Stimulated activated CD4-positive, alpha-beta T cell treated with anti-CD3 and anti-CD28 coated beads, Interleukin-2, amount 100 ng/mL, for 48 hours (primary cell): ENCODE data around the gene SEZ6L.
A peak's percentile ranks its signal among the peaks of the same experiment; 100 is the strongest.

Experiments
- DNase-seq, 2 donors: peaks; one replicate each; pipeline ENCODE4 v3.0.0-alpha.2; 2020

SEZ6L gene

GRCh38 chr22:26303475-26303874, 134.2 kb downstream of the SEZ6L start:
- no peak for DNase-seq

GRCh38 chr22:26304730-26305129, 135.5 kb downstream of the SEZ6L start:
- DNase-seq, result no peak

- no peak for DNase-seq
These were observed 139.2 kb downstream of the SEZ6L start for GRCh38 chr22:26308467-26308866.

GRCh38 chr22:26310616-26311015, 141.4 kb downstream of the SEZ6L start:
- DNase-seq, result no peak

- no peak for DNase-seq
These were observed 144.0 kb downstream of the SEZ6L start for GRCh38 chr22:26313291-26313690.

- no peak for DNase-seq
These were observed 144.9 kb downstream of the SEZ6L start for GRCh38 chr22:26314171-26314570.

GRCh38 chr22:26314656-26315055, 145.4 kb downstream of the SEZ6L start:
- DNase-seq, result no peak

GRCh38 chr22:26316732-26317285, 147.5 kb downstream of the SEZ6L start:
- DNase-seq, result no peak

GRCh38 chr22:26318975-26319374, 149.7 kb downstream of the SEZ6L start:
- DNase-seq, result no peak

- no peak for DNase-seq
These were observed 151.2 kb downstream of the SEZ6L start for GRCh38 chr22:26320447-26320846.

- DNase-seq, result no peak
These were observed 152.2 kb downstream of the SEZ6L start for GRCh38 chr22:26321469-26321913.

GRCh38 chr22:26322179-26322905, 153.1 kb downstream of the SEZ6L start:
- DNase-seq, result no peak

GRCh38 chr22:26323013-26323412, 153.8 kb downstream of the SEZ6L start:
- no peak for DNase-seq

- DNase-seq, result no peak
These were observed 154.9 kb downstream of the SEZ6L start for GRCh38 chr22:26324150-26324549.

GRCh38 chr22:26325641-26326040, 156.4 kb downstream of the SEZ6L start:
- no peak for DNase-seq

GRCh38 chr22:26326803-26327202, 157.5 kb downstream of the SEZ6L start:
- no peak for DNase-seq

- DNase-seq, result no peak
These were observed 158.0 kb downstream of the SEZ6L start for GRCh38 chr22:26327306-26327705.

GRCh38 chr22:26328221-26328620, 159.0 kb downstream of the SEZ6L start:
- DNase-seq, result no peak

- peak; percentile 53 to 54 for DNase-seq
These were observed 161.8 kb downstream of the SEZ6L start for GRCh38 chr22:26330971-26331625.

GRCh38 chr22:26333088-26333800, 164.0 kb downstream of the SEZ6L start:
- DNase-seq, result no peak

- DNase-seq, result no peak
These were observed 165.0 kb downstream of the SEZ6L start for GRCh38 chr22:26334232-26334631.

- DNase-seq, result no peak
These were observed 167.5 kb downstream of the SEZ6L start for GRCh38 chr22:26336773-26337172.

- no peak for DNase-seq
These were observed 170.5 kb downstream of the SEZ6L start for GRCh38 chr22:26339755-26340154.
